ENCODE measurements around the gene TMEM26.

TMEM26 gene

DNA sequence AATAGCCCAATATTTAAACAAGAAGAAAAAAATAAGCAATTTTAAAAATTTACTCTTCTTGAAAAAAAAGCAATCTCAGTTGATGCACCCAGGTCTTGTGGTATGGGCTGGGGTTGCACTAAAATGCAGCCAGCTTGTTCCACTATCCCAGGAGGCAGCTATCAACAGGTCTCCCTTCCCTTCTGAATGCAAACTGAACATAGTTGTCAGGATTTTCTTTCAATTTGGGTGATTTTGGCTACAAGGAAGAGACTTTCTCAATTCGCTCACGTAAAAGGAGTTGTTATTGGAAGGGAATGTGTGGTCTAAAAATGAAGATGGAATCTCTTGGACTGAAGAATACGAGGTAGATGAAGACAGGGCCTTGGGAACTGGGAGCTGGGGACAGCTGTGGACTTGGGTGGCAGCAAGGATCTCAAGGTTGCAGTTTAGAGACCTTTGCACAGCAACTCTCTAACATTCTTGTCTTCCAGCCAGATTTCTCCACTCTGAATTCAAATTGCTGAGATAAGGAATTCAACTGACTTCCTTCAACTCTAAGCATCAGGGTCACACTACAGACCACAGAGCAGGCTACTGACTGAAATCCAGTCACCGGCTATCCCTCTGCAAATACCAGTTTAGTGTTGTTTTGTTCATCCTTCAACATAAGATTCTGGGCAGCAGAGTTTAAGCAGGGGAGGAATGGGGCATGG lies 3.1 kb upstream of the TMEM26 start:
- H3K4me3 ChIP-seq (ENCODE audit: low read depth, low read length) = no peak overlapping the region
- H3K9me3 ChIP-seq (ENCODE audit: control insufficient read depth, insufficient read depth, low read depth, low read length) = no peaks in the 10 kb centered on the region
- CTCF ChIA-PET = no interaction called here
- POLR2A ChIA-PET = no interaction called here
- TF ChIP-seq, protein P1, sequence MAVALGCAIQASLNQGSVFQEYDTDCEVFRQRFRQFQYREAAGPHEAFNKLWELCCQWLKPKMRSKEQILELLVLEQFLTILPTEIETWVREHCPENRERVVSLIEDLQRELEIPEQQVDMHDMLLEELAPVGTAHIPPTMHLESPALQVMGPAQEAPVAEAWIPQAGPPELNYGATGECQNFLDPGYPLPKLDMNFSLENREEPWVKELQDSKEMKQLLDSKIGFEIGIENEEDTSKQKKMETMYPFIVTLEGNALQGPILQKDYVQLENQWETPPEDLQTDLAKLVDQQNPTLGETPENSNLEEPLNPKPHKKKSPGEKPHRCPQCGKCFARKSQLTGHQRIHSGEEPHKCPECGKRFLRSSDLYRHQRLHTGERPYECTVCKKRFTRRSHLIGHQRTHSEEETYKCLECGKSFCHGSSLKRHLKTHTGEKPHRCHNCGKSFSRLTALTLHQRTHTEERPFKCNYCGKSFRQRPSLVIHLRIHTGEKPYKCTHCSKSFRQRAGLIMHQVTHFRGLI (tag by site-specific recombination; IDR thresholded peaks at IDR 0.05) = no peak
- TF ChIP-seq SCRT2 (tag by site-specific recombination; IDR thresholded peaks at IDR 0.05) (peak; percentile 85), MZF1 (tag by site-specific recombination; IDR thresholded peaks at IDR 0.05; ENCODE audit: borderline replicate concordance) (no peak), ZNF37A (tag by site-specific recombination; IDR thresholded peaks at IDR 0.05) (no peak), ZNF10 (tag by site-specific recombination; IDR thresholded peaks at IDR 0.05) (no peak), SCRT1 (tag by site-specific recombination; IDR thresholded peaks at IDR 0.05; ENCODE audit: borderline replicate concordance) (peak; percentile 83), ZNF354C (tag by site-specific recombination; IDR thresholded peaks at IDR 0.05; ENCODE audit: borderline replicate concordance, low read depth) (no peak), ZNF560 (tag by site-specific recombination; IDR thresholded peaks at IDR 0.05; ENCODE audit: borderline replicate concordance) (no peak)
- TF ChIP-seq, protein P2, sequence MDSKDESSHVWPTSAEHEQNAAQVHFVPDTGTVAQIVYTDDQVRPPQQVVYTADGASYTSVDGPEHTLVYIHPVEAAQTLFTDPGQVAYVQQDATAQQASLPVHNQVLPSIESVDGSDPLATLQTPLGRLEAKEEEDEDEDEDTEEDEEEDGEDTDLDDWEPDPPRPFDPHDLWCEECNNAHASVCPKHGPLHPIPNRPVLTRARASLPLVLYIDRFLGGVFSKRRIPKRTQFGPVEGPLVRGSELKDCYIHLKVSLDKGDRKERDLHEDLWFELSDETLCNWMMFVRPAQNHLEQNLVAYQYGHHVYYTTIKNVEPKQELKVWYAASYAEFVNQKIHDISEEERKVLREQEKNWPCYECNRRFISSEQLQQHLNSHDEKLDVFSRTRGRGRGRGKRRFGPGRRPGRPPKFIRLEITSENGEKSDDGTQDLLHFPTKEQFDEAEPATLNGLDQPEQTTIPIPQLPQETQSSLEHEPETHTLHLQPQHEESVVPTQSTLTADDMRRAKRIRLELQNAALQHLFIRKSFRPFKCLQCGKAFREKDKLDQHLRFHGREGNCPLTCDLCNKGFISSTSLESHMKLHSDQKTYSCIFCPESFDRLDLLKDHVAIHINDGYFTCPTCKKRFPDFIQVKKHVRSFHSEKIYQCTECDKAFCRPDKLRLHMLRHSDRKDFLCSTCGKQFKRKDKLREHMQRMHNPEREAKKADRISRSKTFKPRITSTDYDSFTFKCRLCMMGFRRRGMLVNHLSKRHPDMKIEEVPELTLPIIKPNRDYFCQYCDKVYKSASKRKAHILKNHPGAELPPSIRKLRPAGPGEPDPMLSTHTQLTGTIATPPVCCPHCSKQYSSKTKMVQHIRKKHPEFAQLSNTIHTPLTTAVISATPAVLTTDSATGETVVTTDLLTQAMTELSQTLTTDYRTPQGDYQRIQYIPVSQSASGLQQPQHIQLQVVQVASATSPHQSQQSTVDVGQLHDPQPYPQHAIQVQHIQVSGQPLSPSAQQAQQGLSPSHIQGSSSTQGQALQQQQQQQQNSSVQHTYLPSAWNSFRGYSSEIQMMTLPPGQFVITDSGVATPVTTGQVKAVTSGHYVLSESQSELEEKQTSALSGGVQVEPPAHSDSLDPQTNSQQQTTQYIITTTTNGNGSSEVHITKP (tag by site-specific recombination; IDR thresholded peaks at IDR 0.05) = no peak
- TF ChIP-seq, protein P3, sequence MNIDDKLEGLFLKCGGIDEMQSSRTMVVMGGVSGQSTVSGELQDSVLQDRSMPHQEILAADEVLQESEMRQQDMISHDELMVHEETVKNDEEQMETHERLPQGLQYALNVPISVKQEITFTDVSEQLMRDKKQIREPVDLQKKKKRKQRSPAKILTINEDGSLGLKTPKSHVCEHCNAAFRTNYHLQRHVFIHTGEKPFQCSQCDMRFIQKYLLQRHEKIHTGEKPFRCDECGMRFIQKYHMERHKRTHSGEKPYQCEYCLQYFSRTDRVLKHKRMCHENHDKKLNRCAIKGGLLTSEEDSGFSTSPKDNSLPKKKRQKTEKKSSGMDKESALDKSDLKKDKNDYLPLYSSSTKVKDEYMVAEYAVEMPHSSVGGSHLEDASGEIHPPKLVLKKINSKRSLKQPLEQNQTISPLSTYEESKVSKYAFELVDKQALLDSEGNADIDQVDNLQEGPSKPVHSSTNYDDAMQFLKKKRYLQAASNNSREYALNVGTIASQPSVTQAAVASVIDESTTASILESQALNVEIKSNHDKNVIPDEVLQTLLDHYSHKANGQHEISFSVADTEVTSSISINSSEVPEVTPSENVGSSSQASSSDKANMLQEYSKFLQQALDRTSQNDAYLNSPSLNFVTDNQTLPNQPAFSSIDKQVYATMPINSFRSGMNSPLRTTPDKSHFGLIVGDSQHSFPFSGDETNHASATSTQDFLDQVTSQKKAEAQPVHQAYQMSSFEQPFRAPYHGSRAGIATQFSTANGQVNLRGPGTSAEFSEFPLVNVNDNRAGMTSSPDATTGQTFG (tag by site-specific recombination; IDR thresholded peaks at IDR 0.05; ENCODE audit: borderline replicate concordance) = no peak
- H3K4me1 ChIP-seq (ENCODE audit: control insufficient read depth, insufficient read depth, low read length) = no peaks in the 10 kb centered on the region
- H3K36me3 ChIP-seq (ENCODE audit: control insufficient read depth in 2 of 2, insufficient read depth in 1 of 2, low read length in 2 of 2) = no peaks in the 10 kb centered on the region
- no peak overlapping the region for H3K27ac ChIP-seq (ENCODE audit: extremely low read depth, low read depth, low read length)

DNA sequence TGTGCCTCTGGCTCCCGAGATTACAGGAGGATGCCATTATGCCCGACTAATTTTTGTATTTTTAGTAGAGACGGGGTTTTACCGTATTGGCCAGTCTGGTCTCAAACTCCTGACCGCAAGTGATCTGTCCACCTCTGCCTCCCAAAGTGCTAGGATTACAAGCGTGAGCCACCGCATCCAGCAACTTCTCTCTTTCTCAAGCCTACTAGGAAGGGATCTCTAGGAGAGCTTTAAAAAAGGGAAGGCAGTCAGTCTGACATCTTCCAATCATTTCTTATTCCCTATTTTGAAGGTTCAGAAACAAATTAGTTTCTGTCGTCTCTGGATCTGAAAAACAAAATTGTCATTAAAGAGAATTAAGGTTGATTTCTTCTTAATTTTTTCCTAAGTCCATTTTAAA lies 2.5 kb upstream of the TMEM26 start:
- Histone ChIP-seq H3K9me3 (ENCODE audit: control insufficient read depth, insufficient read depth, low read depth, low read length) (no peaks in the 10 kb centered on the region), H3K4me3 (ENCODE audit: low read depth, low read length) (no peak overlapping the region), H3K27ac (ENCODE audit: extremely low read depth, low read depth, low read length) (no peak overlapping the region), H3K4me1 (ENCODE audit: control insufficient read depth, insufficient read depth, low read length) (no peaks in the 10 kb centered on the region), H3K36me3 (ENCODE audit: control insufficient read depth in 2 of 2, insufficient read depth in 1 of 2, low read length in 2 of 2) (no peaks in the 10 kb centered on the region)
- TF ChIP-seq, protein P4, sequence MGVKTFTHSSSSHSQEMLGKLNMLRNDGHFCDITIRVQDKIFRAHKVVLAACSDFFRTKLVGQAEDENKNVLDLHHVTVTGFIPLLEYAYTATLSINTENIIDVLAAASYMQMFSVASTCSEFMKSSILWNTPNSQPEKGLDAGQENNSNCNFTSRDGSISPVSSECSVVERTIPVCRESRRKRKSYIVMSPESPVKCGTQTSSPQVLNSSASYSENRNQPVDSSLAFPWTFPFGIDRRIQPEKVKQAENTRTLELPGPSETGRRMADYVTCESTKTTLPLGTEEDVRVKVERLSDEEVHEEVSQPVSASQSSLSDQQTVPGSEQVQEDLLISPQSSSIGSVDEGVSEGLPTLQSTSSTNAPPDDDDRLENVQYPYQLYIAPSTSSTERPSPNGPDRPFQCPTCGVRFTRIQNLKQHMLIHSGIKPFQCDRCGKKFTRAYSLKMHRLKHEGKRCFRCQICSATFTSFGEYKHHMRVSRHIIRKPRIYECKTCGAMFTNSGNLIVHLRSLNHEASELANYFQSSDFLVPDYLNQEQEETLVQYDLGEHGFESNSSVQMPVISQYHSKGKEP (tag by site-specific recombination; IDR thresholded peaks at IDR 0.05) = no peak
- TF ChIP-seq ZNF112 (tag by site-specific recombination; IDR thresholded peaks at IDR 0.05) (no peak), ZBTB20 (tag by site-specific recombination; IDR thresholded peaks at IDR 0.05) (no peak), ZNF529 (tag by site-specific recombination; IDR thresholded peaks at IDR 0.05; ENCODE audit: insufficient replicate concordance) (no peak), GLIS2 (tag by site-specific recombination; IDR thresholded peaks at IDR 0.05) (no peak), KLF9 (tag by site-specific recombination; IDR thresholded peaks at IDR 0.05; ENCODE audit: low read depth) (no peak), MZF1 (tag by site-specific recombination; IDR thresholded peaks at IDR 0.05; ENCODE audit: borderline replicate concordance) (no peak)
- TF ChIP-seq, protein P5, sequence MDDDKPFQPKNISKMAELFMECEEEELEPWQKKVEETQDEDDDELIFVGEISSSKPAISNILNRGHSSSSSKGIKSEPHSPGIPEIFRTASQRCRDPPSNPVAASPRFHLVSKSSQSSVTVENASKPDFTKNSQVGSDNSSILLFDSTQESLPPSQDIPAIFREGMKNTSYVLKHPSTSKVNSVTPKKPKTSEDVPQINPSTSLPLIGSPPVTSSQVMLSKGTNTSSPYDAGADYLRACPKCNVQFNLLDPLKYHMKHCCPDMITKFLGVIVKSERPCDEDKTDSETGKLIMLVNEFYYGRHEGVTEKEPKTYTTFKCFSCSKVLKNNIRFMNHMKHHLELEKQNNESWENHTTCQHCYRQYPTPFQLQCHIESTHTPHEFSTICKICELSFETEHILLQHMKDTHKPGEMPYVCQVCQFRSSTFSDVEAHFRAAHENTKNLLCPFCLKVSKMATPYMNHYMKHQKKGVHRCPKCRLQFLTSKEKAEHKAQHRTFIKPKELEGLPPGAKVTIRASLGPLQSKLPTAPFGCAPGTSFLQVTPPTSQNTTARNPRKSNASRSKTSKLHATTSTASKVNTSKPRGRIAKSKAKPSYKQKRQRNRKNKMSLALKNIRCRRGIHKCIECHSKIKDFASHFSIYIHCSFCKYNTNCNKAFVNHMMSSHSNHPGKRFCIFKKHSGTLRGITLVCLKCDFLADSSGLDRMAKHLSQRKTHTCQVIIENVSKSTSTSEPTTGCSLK (tag by site-specific recombination; IDR thresholded peaks at IDR 0.05) = no peak
- TF ChIP-seq, protein P6, sequence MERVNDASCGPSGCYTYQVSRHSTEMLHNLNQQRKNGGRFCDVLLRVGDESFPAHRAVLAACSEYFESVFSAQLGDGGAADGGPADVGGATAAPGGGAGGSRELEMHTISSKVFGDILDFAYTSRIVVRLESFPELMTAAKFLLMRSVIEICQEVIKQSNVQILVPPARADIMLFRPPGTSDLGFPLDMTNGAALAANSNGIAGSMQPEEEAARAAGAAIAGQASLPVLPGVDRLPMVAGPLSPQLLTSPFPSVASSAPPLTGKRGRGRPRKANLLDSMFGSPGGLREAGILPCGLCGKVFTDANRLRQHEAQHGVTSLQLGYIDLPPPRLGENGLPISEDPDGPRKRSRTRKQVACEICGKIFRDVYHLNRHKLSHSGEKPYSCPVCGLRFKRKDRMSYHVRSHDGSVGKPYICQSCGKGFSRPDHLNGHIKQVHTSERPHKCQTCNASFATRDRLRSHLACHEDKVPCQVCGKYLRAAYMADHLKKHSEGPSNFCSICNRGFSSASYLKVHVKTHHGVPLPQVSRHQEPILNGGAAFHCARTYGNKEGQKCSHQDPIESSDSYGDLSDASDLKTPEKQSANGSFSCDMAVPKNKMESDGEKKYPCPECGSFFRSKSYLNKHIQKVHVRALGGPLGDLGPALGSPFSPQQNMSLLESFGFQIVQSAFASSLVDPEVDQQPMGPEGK (tag by site-specific recombination; IDR thresholded peaks at IDR 0.05) = no peak
- ChIA-PET POLR2A (no interaction called here), CTCF (no interaction called here)
